Measurements from ENCODE around the gene NKAIN1. TPM values are rescaled to one million over a fixed set of nuclear protein-coding genes. Genes with fewer than 3 reads are reported as not detected.

The NKAIN1 gene
- total and polyA plus RNA-seq, 2 of the 13 experiments (the other 11 are each of a cell fraction or from before 2014, with no cell fraction given) = 0.29 to 0.40 TPM

- TF ChIP-seq CENPT (CRISPR knock-in tag; IDR thresholded peaks at IDR 0.05; ENCODE audit: low read depth) (no peak), ZSCAN12 (CRISPR knock-in tag; IDR thresholded peaks at IDR 0.05) (peak; percentile 90; the same call in 1 of the 2 replicates), JUND (CRISPR knock-in tag; IDR thresholded peaks at IDR 0.05) (no peak), ZNF501 (CRISPR knock-in tag; IDR thresholded peaks at IDR 0.05) (0 out of 2 replicates have a peak, but pooled peaks have one; percentile 5), FLYWCH1 (CRISPR knock-in tag; IDR thresholded peaks at IDR 0.05) (no peak), MTERF4 (CRISPR knock-in tag; IDR thresholded peaks at IDR 0.05) (peak; percentile 79; the same call in 1 of the 2 replicates), PHF5A (CRISPR knock-in tag; IDR thresholded peaks at IDR 0.05; ENCODE audit: low read depth, unreplicated experiment) (no peak), SALL1 (CRISPR knock-in tag; IDR thresholded peaks at IDR 0.05) (peak; percentile 91), ATF2 (CRISPR knock-in tag; IDR thresholded peaks at IDR 0.05) (peak; percentile 66; the same call in 1 of the 2 replicates), FOSL2 (CRISPR knock-in tag; IDR thresholded peaks at IDR 0.05) (peak; percentile 64), SUZ12 (IDR thresholded peaks at IDR 0.05; ENCODE audit: low read depth, low read length) (no peak), ELF1 (CRISPR knock-in tag; IDR thresholded peaks at IDR 0.05) (peak; percentile 17; the same call in 1 of the 2 replicates), NFKB2 (CRISPR knock-in tag; IDR thresholded peaks at IDR 0.05; ENCODE audit: borderline replicate concordance) (peak; percentile 97), ETV6 (CRISPR knock-in tag; conservative IDR thresholded peaks at IDR 0.05) (peak; percentile 74; the same call in 1 of the 2 replicates), ELF3 (CRISPR knock-in tag; IDR thresholded peaks at IDR 0.05) (peak; percentile 61), MAZ (IDR thresholded peaks at IDR 0.05; ENCODE audit: borderline replicate concordance, low read depth, low read length) (no peak), MAZ (CRISPR knock-in tag; IDR thresholded peaks at IDR 0.05; ENCODE audit: low read depth) (peak; percentile 56; the same call in 1 of the 2 replicates), ZSCAN9 (CRISPR knock-in tag; IDR thresholded peaks at IDR 0.05; ENCODE audit: borderline replicate concordance) (peak; percentile 98), ZBTB20 (CRISPR knock-in tag; IDR thresholded peaks at IDR 0.05; ENCODE audit: borderline replicate concordance, low read depth) (peak; percentile 85; the same call in 1 of the 2 replicates)
Measured at GRCh38 chr1:31182352-31182751, 57.3 kb downstream of the NKAIN1 start (continued).

Data from HepG2 (cell line).